GM19035 (cell line): ENCODE data around the gene GRK5.
"Not testable (repeated sequence)": the region's sequence is repeated elsewhere in the genome, so short reads cannot be mapped to it uniquely, and the experiment has no call there.

ENCODE experiments used
- ATAC-seq: cut with Tn5 transposase; IDR thresholded peaks from one replicate; pipeline ENCODE4 v1.9.1; 2021; ENCODE audit not compliant: unreplicated experiment

The GRK5 gene

GRCh38 chr10:119248184-119248583 is 40.8 kb downstream of the GRK5 start:
- no peak for ATAC-seq

- ATAC-seq, result no peak
Observed at GRCh38 chr10:119248681-119249080, 41.3 kb downstream of the GRK5 start.

- no peak for ATAC-seq
Observed at GRCh38 chr10:119250641-119251314, 43.4 kb downstream of the GRK5 start.

DNA sequence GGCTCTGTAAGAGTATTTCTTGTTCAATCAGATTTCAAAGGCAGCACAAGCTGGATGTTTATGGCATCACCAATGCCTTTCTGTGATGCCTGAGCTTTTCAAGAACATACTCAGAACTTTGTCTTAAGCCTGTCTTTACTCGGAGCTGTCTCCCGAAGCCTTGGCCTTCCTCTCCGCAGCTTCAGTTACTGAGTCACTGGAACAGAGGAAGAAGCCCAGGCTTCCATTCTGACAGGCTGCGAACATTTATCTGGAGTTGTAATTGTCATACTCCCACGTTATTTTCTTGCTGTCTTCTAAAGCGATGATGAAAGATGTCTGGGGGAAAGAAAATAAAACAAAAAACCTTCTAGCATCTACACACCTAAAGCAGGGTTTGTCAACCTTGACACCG is 43.9 kb downstream of the GRK5 start:
- ATAC-seq, result no peak

DNA sequence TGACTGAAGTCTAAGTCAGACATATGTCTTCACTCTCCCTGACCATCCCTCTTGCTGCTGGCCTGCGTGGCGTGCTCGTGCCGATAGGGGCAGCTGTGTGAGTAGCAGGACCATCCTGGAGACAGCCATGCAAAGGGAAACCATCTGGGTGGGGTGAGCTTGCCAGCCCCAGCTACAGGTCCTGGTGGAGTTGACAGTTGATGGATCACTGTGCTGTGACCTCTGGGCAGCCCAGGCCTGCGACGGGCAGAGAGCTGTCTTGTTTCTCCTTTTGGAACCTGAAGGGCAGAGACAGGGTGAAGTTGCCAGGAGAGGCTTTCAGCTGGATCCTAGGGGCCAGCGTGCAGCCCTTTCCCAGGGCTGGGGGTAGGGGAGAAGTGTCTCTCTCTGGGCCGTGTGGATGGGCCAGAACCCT is 44.7 kb downstream of the GRK5 start:
- no peak for ATAC-seq

GRCh38 chr10:119252470-119253151 is 45.2 kb downstream of the GRK5 start:
- ATAC-seq, result no peak

- ATAC-seq, result no peak
Observed at GRCh38 chr10:119253433-119254174, 46.2 kb downstream of the GRK5 start.

- no peak for ATAC-seq
Observed at GRCh38 chr10:119254335-119254734, 47.0 kb downstream of the GRK5 start.

DNA sequence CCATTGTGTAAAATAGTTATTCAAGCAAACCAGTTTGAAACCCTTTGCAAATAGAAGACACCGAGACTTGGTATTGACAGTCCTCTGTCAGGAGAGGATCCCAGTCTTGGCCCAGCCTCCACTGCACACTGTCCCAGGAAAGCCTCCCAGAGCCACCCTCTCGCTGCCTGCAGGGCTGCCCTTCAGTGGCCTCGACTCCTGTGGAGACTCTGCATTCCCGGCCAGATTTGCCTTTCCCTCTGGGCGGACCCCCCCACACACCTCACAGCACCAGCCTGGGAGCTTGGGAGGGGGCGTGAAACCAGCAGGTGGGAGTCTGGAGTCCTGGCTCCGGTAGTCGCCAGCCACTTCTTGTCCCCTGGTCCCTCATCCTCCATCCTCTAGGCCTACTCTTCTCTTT is 48.7 kb downstream of the GRK5 start:
- no peak for ATAC-seq

DNA sequence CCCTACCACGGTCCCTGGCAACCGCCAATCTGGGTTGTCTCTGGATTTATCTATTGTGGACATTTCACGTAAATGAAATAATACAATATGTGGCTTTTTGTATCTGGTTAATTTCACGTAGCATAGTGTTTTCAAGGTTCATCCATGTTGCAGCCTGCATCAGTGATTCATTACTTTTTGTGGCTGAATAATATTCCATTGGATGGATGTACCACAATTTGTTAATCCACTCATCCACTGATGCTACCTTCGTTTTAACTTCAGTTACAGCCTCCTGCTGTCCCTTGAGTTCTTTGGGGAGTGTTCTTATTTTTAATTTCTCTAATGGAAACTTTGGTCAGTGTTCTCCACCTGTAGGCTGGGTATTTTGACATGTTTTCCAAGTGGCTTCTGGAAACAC is 49.5 kb downstream of the GRK5 start:
- ATAC-seq, result no peak

DNA sequence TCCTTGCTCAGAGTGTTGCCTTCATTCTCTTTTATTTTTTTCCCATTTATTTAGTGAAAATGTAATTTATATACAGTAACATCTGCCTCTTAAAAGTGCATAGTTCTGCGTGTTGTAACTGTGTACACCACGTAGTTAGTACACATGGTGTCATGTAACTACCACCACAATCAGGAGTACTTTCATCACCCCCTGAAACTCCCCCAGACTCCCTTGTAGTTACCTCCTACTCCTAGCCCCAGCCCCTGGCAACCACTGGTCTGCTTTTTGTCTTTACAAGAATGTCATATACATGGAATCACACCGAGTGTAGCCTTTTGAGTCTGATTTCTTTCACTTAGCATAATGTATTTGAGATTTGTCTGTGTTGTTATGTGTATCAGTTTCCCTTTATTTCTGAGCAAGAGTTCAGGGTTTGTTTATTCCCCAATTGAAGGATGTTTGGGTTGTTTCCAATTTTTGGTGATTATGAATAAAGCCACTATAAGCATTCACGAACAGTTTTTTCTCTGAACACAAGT is 50.6 kb downstream of the GRK5 start:
- ATAC-seq, result no peak

- no peak for ATAC-seq
Observed at GRCh38 chr10:119259345-119259744, 52.0 kb downstream of the GRK5 start.

GRCh38 chr10:119261016-119261415 is 53.6 kb downstream of the GRK5 start:
- ATAC-seq, result not testable (repeated sequence)

- no peak for ATAC-seq
Observed at GRCh38 chr10:119263951-119264617, 56.7 kb downstream of the GRK5 start.

- ATAC-seq, result no peak
Observed at GRCh38 chr10:119265691-119266090, 58.3 kb downstream of the GRK5 start.

- ATAC-seq, result no peak
Observed at GRCh38 chr10:119267384-119267783, 60.0 kb downstream of the GRK5 start.

- no peak for ATAC-seq
Observed at GRCh38 chr10:119268428-119268827, 61.1 kb downstream of the GRK5 start.

DNA sequence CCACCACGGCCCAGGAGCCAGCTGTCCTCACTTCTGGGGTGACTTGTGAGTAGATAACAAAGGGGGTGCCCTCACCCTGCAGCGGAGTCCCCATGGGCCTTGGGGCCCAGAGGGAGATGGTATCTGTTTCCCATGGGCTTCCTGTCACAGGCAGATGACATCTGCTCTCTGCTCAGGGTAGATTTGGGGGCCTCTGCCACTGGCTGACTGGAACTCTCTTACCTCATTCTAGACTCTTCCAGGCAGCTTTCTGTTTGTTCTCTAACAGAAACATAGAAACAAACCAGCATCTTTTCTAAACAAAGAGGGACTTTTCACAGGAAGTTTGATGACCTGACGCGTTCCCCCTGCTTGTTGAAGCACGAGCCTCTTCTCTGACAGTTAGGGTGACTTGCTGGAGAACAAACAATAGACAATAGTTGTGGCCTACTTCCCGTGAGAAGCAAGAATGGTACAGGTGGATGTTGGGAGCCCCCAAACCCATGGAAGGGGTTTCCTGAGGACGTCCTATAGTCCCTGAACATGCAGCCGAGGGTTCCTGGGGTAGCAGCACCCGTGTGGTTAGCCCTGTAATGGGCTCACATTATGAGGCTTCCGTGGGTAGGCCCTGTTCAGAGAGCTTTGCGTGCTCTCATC is 61.6 kb downstream of the GRK5 start:
- peak; percentile 87 for ATAC-seq

DNA sequence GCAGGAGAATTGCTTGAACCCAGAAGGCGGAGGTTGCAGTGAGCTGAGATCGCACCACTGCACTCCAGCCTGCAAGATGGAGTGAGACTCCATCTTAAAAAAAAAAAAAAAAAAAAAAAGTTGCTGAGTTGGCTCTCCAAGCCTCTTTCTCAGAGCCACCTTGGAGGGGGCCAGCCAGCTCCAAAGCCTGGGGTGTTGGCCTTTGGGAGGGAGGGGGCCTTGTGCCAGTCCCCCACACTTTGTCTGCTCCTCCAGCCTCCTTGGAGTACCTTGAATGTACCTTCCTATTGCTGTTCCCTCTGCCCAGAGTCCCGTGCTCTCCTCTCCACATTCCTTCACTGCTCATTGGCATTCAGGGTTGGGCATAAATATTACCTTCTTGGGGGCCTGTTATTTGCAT is 62.4 kb downstream of the GRK5 start:
- ATAC-seq, result no peak

DNA sequence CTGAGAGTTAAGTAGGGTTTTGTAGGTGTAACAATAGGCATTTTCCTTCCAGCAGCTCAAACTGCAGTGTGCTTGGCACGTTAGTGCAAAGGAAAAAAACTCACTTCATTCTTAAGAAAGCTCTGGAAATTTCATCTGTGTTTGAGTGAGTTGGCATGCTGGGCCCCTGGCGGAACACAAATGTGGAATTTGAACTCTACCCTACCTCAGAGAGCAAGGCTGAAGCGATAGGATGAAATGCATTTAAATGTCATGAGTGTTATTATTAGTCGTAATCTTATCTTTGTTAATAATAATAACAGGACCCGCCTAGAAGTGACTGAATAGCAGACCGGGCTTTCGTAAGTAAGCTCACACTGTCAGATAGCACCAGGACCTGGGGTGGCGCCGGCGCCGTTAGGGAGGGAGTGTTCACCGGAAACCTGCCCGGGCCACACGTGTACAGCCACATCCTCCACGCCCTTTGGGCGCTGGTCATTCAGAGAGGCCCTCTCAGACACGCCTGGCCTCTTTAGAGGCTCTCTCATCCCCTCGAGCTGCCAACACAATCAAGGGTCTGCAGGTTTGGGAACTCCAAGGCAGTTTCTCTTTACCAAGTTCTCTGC is 63.5 kb downstream of the GRK5 start:
- ATAC-seq, result peak; percentile 31
